ENCODE results near the gene TLK2. TPM values are rescaled to one million over a fixed set of nuclear protein-coding genes. Genes with fewer than 3 reads are reported as not detected.

TLK2 gene
- polyA plus RNA-seq, 1 of the 3 experiments (the other 2 are of a cell fraction) = 51.9 TPM

- H3F3A ChIP-seq (replicated peaks; ENCODE audit: insufficient read depth) = peaks cover 10% of the 10 kb centered on the region
- H3K9me3 ChIP-seq = no peaks in the 10 kb centered on the region
- H2AFZ ChIP-seq (ENCODE audit: low read depth) = peak overlapping the region; percentile 23; the same call in 1 of the 2 replicates
- H3K9me2 ChIP-seq = no peaks in the 10 kb centered on the region
- H3K79me2 ChIP-seq (ENCODE audit: insufficient read depth) = peaks cover 76% of the 10 kb centered on the region
- peak overlapping the region; percentile 87 for H3K9ac ChIP-seq
- ChIA-PET POLR2A (interaction anchor here (0.7 to 1.9 kb wide), 4 partner anchors 9 to 29 kb away, joined by 3 to 8 read pairs (median 4); no protein-coding TSS in a partner anchor), CTCF (interaction anchor here (1.1 to 1.7 kb wide), 5 partner anchors 11 to 779 kb away, joined by 3 to 4 read pairs (median 3); no protein-coding TSS in a partner anchor)
- H3K4me2 ChIP-seq = peak overlapping the region; percentile 93
- H3K36me3 ChIP-seq (replicated peaks in 1 of 2; ENCODE audit: control insufficient read depth in 1 of 2, insufficient read depth in 2 of 2, low read length in 1 of 2) = peaks cover 5 to 10% of the 10 kb centered on the region in 2 experiments
- H3K27me3 ChIP-seq (ENCODE audit: insufficient read depth) = no peaks in the 10 kb centered on the region
- H4K20me1 ChIP-seq (ENCODE audit: insufficient read depth) = peaks cover 42% of the 10 kb centered on the region
- peak overlapping the region; percentile 87 to 95 for H3K4me3 ChIP-seq (ENCODE audit: low read depth in 2 of 2, low read length in 1 of 2)
- H3K4me1 ChIP-seq (ENCODE audit: control insufficient read depth in 1 of 2, insufficient read depth in 2 of 2, low read depth in 1 of 2, low read length in 1 of 2) = peaks cover 28 to 41% of the 10 kb centered on the region in 2 experiments; a peak in 3 of 4 replicates
- peak overlapping the region; percentile 92 to 95 for H3K27ac ChIP-seq (ENCODE audit: low read depth in 2 of 2, low read length in 1 of 2)
- WGBS (ENCODE audit: low lambda C conversion rate) = under 1% methylated on average over 40 of the region's 61 CpGs
- peak; percentile 91 for DNase-seq
- 0 out of 2 replicates have a peak, but pooled peaks have one; percentile 18 for TF ChIP-seq FOXM1 (IDR thresholded peaks at IDR 0.05; ENCODE audit: low read depth)
- TF ChIP-seq CHD2 (IDR thresholded peaks at IDR 0.05; ENCODE audit: low read length, partially characterized antibody) = peak; percentile 66
- no peak for TF ChIP-seq YY1 (IDR thresholded peaks at IDR 0.05; ENCODE audit: low read depth)
- TF ChIP-seq RXRA (IDR thresholded peaks at IDR 0.05; ENCODE audit: borderline replicate concordance, low read depth) = no peak
- peak; percentile 95 for TF ChIP-seq TCF12 (IDR thresholded peaks at IDR 0.05)
- no peak for TF ChIP-seq EZH2phosphoT487 (IDR thresholded peaks at IDR 0.05; ENCODE audit: borderline replicate concordance, low read depth)
- TF ChIP-seq ZBTB33 (IDR thresholded peaks at IDR 0.05; ENCODE audit: borderline replicate concordance, low read depth) = no peak
- no peak for TF ChIP-seq IRF3 (IDR thresholded peaks at IDR 0.05; ENCODE audit: low read depth, low read length)
- TF ChIP-seq TEAD4 (IDR thresholded peaks at IDR 0.05; ENCODE audit: borderline replicate concordance, insufficient read depth) = no peak
- TF ChIP-seq GABPA (IDR thresholded peaks at IDR 0.05; ENCODE audit: low read depth) = no peak
- TF ChIP-seq MAX (IDR thresholded peaks at IDR 0.05; ENCODE audit: low read depth) = no peak; the same call in 1 of the 2 replicates
- TF ChIP-seq POLR2AphosphoS5 (IDR thresholded peaks at IDR 0.05; ENCODE audit: low read depth, low read length) = no peak
- TF ChIP-seq JUND (IDR thresholded peaks at IDR 0.05) = no peak
- TF ChIP-seq SIN3A (IDR thresholded peaks at IDR 0.05; ENCODE audit: borderline replicate concordance, low read depth, low read length) = no peak; the same call in 1 of the 2 replicates
- TF ChIP-seq USF2 (IDR thresholded peaks at IDR 0.05; ENCODE audit: borderline replicate concordance, low read depth, low read length) = no peak
- peak; percentile 27 for TF ChIP-seq PBX3 (IDR thresholded peaks at IDR 0.05)
- TF ChIP-seq ELF1 (IDR thresholded peaks at IDR 0.05) = no peak
- TF ChIP-seq SMC3 (IDR thresholded peaks at IDR 0.05; ENCODE audit: low read depth, low read length) = 0 out of 2 replicates have a peak, but pooled peaks have one; percentile 10
- no peak for TF ChIP-seq RCOR1 (IDR thresholded peaks at IDR 0.05; ENCODE audit: low read length)
- no peak for TF ChIP-seq FOXJ3 (CRISPR knock-in tag; IDR thresholded peaks at IDR 0.05)
- TF ChIP-seq CTCF (IDR thresholded peaks at IDR 0.05) = no peak; the same call in none of the 2 replicates
These were observed 149.4 kb downstream of the TLK2 start for GRCh38 chr17:62627904-62628633.

Data from SK-N-SH (cell line).